MV-4-11 (cell line): Measurements from ENCODE around the gene MAP7.
A peak's percentile ranks its signal among the peaks of the same experiment; 100 is the strongest.

ENCODE experiments used
- DNase-seq: peaks from one replicate; lab custom pipeline; 2025; lab: John Stamatoyannopoulos, UW

Gene MAP7

DNA sequence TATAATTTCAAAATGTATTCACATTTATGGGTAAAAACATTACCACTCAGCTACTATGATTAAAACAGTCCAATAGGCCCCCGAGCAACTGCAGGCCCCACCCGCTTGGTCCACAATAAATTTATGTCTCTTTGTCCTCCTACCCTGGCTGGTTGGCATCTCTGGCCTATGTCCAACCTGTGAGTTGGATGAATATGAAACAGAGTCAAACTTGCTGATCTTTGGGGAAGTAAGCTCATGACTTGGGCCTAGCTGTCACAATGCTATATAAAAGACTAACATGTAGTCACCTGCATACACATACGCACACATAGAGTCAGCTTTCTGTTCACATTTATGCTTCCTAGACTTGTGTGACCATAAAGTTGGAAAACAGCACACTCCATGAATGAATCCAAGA is 20.5 kb downstream of the MAP7 start:
- DNase-seq: no peak

DNA sequence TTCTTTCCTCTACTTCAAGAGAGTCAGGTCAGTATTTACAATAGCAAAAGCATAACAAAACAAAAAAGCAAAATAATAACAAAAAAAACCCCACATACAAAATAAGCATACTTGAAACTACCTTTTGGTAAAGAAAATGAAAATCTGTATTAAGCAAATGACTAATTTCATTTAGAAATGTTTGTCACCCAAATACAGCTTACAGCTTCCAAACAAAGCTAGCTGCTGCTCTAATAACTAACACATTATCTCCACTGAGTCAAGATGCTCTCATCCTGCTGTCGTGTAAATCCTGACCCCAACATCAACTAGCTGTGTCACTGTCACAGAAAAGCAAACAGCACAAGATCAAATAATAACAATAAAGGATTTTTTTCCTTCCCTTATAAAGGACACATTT is 21.7 kb downstream of the MAP7 start:
- no peak for DNase-seq

DNA sequence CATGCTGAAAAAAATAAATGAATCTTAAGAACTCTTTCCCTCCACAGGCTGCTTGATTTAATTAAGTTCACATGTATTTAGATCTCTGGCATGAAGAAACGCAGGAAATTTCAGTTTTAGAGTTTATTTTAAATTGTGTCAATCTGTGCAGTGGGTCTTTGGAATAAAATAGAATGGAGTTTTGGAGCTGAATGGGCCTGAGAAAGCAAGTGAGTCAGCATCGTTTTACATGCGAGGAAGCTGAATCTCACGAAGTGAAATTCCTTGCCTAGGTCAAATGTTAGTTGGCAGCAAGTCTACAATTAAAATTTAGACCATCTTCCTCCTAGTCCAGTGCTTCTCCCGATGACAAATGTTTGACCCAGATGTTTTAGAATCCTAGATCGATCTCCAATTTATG is 22.4 kb downstream of the MAP7 start:
- no peak for DNase-seq

DNA sequence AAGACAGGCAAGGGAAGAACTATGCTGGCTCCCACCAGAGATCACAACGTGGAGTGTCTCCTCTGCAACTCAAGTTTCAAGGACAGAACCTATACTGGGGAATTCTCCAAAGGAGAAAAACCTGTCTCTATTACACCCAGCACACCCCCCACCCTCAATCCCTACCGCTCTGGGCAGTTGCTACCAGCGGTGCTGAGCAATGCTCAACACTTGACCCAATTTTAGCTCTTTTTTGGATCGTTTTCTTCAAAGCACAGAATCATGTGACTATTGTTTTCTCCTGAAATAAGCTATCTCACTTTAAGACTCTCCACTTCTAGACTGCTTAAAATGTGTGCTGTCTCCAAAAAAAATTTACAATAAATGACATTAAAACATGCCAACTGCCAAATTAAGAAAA is 23.3 kb downstream of the MAP7 start:
- no peak for DNase-seq

DNA sequence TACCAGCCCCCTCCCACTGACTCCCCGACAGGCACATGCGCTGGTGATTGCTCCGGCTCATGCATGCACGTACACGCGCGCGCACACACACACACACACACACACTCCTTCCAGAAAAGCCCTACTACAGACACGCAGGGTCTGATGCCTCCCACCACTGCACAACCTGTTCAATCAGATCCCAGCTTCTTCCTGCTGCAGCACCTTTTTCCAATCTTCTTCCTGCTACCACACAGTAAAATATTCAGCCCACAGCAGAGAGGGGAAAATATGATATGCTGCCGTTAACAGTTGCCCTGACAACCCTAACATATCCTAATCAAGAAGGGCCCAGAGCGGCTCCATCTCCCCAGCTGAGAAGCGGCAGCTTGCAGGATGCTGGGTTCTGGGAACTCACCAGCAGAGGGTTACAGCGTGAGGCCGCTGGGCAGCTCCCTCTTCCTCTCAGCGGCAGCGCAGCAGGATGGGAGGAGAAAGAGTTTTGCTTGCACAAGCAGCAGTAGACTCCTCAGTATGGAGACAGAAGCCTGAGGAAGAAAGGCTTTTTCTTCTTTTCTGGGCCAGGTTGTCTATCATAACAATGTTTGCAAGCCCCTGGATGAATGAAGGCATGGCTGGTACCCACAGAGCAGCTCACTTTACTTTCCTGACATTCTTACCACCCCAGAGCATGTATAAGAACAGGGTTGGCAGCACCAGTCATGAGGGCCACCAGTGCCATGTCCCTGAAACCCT is 23.9 kb downstream of the MAP7 start:
- peak; percentile 27 for DNase-seq

DNA sequence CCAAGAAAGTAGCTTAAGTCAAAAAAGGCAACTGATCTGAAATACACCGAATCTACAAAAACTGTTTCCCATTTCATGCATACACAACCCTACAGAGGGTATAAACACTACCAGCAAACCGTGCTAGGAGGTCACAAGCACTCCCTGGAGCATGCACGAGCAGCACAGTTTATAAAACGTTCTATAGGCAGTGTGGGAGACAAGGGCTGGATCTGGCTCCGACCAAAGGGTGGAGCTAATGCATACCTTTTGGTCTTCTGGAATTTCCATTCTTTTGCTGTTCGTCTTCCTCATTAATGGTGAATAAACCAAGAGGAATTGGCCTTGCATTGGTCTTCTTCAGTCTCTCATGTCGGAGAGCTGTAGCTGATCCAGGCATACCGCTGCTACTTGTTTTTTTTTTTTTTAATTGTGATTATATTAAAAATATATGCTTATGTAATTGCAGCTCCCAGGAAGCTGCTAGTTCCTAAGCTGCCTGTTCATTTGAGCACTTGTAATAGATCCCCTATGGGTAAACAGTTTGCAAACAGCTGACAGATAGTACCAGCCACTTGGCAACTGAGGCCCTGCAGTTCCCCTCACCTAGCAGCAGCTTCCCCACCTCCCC is 24.5 kb downstream of the MAP7 start:
- no peak for DNase-seq

DNA sequence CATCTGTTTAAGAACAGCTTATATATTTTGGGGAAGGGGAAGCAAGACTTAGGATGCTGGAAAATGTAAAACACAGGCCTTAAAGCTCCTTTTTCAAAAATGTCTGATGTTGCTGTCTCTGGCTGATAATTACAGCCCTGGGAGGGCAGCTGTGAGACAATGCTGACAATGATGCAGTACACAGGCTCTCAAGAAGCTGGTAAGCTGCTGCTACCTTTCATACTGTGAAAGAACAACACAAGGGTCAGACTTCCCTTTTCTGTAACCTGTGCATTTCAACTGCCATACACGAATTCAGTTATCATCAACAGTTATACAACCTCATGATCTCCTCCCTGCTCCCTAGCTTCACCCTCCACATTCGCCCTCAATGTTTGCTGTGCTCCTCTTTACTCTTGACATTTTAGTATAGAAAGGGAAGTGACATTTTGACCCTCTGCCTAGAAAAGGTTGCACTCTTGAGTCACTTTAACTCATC is 25.2 kb downstream of the MAP7 start:
- no peak for DNase-seq

DNA sequence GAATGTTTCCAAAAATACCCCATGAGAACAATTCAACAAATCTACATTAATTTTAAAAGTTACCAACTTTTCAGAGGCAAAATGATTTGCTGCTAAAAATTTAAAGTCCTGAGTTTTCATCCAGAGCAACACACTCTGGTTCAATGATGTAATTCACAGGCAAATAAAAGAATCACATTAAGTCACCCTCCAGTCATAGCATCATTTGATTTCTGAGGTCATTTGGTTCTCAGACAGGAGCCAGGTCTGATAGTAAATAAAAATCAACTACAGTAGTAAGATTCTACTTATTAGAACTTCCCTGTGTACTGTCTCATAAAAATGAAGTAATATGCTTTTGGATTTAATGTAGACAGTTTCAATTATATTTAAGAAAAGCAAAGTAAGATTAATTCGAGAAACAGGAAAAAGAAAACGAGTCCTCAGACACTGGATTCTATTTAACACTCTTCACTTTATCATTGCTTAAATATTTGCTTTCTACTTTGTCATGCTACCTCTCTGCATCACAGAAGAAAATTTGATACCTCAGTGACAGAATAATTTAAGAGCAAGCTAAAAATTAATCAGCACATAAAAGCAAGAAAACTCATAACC is 25.8 kb downstream of the MAP7 start:
- no peak for DNase-seq

DNA sequence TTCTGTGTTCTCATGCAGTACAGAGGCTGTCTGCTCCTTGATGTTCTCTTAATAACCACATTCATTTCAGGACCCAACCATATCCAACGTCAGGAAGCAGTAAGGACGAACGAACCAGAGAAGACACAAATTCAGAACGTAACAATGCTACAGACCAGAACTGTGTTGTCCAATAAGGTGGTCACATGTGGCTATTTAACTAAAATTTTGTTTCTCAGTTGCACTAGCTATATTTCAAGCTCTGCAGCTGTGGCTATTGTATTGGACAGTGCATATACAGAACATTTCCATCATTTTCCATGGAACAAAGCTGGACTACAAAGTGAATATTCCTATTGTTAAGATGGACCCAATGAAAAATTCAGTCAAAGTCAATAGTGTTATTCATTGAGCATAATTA is 27.0 kb downstream of the MAP7 start:
- no peak for DNase-seq

DNA sequence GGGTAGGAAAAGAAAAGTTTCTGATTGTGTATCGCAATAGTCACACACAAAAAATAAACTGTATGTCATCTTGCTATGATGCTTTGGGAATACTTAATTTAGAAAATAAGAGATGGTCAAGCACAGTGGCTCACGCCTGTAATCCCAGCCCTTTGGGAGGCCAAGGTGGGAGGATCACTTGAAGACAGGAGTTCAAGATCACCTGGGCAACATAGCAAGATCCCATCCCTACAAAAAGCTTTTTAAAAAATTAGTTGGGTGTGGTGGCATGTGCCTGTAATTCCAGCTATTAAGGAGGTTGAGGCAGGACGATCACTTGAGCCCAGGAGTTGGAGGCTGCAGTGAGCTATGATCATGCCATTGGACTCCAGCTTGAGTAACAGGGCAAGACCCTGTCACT is 27.6 kb downstream of the MAP7 start:
- DNase-seq: no peak

DNA sequence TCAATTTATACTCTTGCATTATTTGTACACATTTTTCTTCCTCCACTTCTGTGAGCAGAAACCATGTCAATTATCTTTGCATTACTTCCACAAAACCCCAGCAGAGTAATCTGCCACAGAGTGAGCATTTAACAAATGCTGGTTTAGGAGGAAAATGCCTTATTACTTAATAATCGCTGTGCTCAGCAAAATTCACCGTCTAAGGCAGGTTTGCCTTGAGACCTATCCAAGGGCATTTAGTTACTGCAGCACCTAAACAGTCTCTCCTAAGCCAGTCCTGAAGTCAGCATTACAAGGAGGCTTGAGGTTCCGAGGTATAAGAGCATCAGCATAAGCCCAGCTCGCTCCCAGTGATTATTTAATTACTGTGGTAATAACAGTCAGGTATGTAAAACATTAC is 28.3 kb downstream of the MAP7 start:
- DNase-seq: no peak

DNA sequence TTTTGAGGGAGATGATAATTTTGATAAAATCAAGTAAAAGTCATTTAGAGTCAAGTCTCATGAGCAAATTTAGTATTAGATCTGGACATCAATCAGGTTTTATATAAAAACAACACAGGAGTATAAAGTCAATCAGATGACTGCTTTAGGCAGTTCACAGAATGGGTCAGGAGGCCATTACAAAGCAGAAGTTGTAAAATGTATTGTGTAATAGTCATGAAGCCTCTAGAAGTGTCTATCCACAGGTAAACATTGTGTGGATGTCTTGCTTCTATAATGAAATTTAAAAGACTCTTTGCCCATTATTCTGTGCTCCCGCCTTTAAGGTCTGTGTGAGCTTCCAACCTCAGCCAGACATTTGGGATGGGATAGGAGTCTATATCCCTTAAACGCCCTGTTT is 28.8 kb downstream of the MAP7 start:
- DNase-seq: no peak

DNA sequence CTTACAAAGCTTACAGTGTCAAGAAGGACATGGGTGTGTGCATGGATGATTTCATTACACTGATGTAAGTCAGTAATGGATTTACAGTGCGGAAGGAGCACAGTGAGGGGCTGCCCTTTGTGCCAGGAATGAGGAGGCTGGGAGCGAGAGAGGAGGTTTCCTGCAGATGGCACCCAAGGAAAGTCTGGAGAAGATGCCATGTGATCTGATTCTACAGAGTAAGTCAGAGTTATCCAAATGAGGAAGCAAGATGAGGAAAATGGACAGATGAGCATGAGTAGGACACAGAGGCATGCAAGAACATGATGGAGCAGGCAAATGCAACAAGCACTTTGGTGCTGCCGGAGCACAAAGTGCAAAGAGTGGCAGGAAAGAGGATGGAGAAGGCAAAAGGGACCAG is 29.7 kb downstream of the MAP7 start:
- DNase-seq: no peak

DNA sequence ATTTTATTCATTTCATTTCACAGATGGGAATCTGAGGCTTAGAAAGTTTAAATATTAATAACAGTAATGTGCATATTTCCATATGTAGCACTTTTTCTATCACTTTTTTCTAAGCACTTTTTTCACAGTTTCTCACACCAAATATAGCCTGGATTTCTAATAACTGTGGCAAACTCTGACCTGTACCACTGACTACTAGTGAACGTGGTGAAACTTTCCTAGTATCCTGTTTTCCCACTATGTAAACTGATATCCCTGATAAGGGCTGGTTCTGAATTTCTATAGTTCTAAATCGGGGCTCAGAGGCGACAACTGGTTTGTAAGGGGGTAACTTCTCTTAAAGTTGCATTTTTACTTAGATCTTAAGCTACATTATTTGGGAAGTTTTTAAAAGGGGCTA is 32.6 kb downstream of the MAP7 start:
- DNase-seq: no peak

DNA sequence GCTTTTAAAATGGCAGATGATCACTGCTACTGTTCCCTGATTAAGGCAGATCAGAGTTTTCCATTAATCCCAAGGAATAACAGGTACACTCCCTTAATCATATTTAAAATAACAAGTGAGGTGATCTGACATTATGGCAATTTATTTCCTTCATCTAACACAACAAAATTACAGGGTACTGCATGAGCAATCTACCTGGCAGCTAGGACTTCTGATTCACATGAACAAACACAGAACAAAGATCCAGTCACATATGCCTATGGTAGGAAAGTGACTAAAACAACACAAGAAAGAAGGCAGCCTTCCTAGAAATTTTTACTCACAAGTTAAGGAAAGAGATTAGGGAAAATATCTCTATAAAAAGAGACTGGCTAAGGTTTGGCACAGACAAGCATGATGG is 33.2 kb downstream of the MAP7 start:
- DNase-seq: no peak

DNA sequence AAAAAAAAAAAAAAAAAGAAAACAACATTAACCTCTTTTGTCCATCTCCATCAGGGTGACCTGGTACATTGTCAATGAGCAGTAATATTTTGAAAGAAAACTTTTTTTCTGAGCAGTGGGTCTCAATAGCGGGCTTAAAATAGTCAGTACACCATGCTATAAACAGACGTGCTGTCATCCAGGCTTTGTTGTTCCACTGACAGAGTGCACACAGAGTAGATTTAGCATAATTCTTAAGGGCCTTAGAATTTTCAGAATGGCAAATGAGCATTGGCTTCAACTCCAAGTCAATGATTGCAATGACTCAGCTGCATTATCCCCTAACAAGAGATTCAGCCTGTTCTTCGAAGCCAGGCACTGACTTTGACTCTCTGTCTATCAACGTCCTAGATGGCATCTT is 35.6 kb downstream of the MAP7 start:
- no peak for DNase-seq

DNA sequence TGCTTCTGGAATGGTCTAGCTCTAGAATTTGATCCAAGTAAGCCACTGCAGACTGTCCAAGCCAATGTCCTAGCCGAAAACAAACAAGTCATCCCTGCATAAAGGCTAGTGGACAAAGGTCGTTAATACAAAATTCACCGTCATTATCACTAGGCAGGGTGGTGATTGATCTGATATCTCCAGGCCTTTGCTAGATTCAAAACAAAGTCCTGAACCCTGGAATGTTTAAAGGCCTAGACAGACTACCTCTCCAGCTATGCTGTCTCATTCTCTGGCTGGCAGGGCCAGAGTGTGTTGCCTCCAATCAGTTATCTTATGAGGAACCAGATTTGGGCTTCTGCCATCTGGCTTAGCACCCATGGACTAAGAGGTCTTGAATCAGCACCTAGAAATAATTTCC is 38.3 kb downstream of the MAP7 start:
- no peak for DNase-seq

DNA sequence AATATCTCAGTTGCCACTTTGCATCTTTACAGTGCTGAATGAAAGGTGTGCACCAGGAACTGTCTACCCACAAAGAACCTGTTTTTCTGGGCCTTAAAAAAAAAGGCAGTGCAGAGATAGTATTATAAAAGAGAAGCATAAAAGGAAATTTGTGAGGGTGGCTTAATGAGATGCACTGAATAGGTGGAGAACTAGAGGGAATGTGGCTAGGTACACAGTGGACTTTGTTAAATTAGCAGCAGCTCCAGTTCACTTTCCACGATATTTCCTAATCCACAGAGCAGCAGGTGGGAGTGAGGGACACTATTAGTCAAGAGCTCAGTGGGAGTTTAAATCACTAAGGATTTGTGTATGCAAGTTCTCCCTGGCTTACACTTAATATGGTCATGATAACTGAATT is 38.8 kb downstream of the MAP7 start:
- no peak for DNase-seq

DNA sequence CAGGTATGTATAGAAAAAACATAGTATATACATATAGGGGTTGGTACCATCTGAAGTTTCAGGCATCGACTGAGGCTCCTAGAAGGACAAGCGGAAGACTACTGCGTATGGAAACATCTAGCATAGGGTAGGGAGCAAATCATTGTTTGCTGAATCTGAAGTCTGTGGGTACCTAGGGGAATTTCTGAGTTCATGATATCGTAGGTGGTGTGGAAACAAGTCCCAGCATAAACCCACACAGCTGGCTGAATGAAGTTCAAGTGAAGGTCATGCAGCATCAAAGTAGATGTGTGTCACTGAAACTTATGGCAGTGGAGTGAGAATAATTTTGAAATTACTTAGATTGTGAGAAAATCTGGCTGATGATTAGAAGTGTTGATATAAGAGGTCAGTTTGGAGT is 39.4 kb downstream of the MAP7 start:
- DNase-seq: no peak

DNA sequence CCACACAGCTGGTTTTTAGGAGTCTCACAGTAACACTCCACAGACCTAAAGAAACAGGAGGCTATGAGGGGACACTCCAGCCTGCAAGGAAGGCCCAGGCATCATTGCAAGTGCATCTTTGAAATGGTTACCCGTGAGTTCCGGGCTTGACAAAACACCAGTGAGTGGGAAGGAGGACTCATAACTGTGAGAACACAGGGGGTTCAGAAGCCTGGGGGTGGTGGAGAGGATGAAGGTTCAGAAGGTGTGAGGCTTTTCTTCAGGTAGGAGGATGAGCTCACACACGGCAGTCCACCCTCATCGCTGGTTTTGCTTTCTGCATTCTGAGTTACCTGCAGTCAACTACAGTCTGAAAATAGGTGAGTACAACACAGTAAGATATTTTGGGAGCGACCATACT is 39.9 kb downstream of the MAP7 start:
- DNase-seq: no peak

DNA sequence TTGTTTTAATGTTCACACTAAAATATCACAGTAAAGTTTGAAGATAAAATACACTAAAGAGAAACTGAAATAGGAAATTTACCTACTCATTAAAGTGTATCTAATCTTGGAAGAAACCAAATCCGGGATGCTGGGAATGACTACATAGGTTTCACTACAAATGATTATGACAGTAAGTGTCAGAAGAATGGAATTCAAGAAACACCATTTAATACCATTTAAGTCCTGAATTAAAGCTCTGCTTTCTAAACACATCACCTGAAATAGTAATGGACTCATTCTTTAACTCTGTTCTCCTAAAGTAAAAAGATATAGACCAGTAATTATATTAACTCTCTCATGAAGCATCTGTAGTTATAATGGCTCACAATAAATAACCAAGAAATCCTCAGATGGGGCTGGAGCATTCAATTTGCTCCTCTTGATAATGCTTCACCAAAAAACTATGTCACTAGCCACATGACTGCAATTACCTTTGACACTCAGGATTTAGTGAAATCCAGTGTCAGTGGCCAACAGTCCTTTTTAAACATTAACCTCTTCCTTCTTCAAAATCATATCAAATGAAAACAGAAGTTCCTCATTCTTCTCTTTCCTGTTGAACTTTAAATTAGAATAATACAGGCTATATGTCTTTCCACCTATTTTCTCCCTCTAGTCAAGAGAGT is 41.4 kb downstream of the MAP7 start:
- DNase-seq: peak; percentile 22

DNA sequence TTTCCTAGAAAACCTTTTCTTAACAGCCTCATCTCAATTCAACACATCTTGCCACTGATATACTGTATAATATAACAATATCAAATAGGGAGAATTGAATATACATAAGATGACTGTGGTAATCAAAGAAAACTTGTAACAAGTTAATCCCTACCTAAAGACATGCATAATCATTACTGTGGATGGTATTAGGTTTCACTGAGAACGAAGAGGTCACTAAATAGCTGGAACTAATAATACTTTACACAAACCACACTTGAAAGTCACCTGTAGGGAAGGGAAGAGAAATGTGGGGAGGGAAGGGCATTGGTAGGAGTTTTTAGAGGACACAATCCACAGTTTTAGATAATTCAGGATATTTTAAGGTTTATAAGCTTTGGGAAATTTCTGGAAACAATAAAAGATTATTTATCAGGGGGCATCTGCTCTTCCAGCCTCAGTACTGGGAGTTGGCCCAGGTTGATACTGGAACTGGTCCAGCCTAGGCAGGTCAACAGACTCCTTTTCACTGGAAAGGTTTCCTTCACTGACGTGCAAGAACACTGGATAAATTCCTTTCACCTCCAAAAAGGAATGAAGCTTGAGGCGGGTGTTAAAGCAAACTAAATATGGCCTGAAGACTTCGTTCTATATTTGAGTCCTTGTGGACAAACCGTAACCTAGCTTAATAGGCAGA is 44.0 kb downstream of the MAP7 start:
- no peak for DNase-seq
